Hypothalamus (tissue), 51 donors: ENCODE measurements around the gene GABRG3.

Experiments
- DNase-seq, 51 donors: peaks; one replicate each; lab custom pipeline; 2025; lab: John Stamatoyannopoulos, UW

The GABRG3 gene

GRCh38 chr15:27392163-27392562, 421.2 kb downstream of the GABRG3 start:
- DNase-seq, result no peak

GRCh38 chr15:27396521-27396920, 425.5 kb downstream of the GABRG3 start:
- no peak for DNase-seq

DNA sequence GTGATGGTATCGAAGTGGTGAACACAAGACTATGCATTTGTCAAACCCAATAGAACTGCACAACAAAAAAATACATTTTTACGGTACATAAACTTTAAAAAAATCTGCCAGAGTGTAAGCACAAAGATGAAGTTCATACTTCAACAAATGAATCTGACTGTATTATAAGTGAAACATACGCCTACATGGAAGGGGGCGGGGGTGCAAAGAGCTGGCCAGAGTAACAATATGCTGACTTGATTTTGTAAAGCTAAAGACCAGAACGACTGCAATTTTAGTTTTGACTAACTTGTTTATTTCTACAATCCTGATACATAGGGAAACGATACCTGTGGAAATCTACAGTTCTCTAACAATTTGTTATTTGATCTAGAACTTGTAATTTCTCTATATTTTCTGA, 426.0 kb downstream of the GABRG3 start:
- DNase-seq, result no peak

- no peak for DNase-seq
These were observed 427.7 kb downstream of the GABRG3 start for GRCh38 chr15:27398631-27399161.

GRCh38 chr15:27399241-27399640, 428.3 kb downstream of the GABRG3 start:
- peak in 1 of 51 donors; percentile 38 for DNase-seq

DNA sequence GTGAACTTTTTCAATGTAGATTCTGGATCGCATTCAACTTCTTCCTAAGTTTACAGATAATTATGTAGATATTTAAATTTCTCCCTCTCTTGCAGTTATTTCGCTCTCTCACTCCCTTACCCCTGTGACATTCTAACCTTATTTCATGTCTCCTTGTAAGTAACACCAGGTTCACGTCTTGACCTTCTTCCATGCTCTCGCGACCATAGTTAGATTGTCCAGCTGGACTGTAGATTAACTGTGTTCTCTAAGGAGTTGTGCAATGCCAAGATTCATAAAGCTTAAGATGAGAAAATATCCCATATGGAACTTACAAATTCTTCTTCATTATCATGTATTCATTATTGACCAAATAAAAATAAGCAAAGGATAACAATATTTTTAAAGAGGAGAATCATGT, 430.5 kb downstream of the GABRG3 start:
- no peak for DNase-seq

GRCh38 chr15:27408428-27408827, 437.4 kb downstream of the GABRG3 start:
- DNase-seq, result no peak

- no peak for DNase-seq
These were observed 440.1 kb downstream of the GABRG3 start for GRCh38 chr15:27410996-27411605.

DNA sequence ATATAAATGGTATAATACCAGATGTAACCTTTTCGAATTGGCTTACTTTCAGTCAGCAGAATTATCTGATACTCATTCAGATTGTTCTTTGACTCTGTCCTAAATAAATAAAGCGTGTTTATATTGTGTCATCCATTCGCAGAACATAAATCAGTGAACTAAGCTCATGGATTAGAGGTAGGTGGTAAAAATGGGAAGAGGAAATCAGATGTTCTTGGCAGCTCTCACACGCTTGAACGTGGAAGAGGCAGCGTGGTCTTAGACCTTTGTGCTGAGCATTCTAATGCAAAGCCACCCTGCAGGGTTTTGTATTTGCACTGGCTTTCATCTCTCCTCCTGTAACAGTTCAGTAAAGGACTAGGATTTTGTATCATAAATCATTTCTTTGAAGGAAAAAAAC, 441.4 kb downstream of the GABRG3 start:
- DNase-seq, result no peak

GRCh38 chr15:27414168-27414870, 443.3 kb downstream of the GABRG3 start:
- DNase-seq, result no peak

DNA sequence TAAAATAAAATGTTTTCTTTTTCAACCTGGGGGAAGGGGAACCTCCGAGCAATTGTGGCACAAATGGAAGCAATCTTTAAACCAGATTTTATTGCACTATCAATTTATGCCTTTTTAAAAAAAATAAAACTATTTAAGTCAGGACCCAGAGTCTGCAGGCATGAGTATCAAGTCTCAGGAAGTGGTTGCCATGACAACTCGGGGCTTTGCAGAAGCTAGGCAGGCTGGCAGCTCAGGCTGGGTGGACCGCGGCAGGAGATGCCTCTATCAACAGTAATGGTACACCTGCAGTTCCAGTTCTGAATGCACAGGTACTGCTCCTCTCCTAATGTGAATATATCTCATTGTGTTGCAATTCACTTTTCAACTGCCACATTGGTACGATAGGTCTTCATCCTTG, 447.7 kb downstream of the GABRG3 start:
- peak in 25 of 51 donors; percentile 1 to 70 (median 31) for DNase-seq

- no peak for DNase-seq
These were observed 452.0 kb downstream of the GABRG3 start for GRCh38 chr15:27422997-27423396.

DNA sequence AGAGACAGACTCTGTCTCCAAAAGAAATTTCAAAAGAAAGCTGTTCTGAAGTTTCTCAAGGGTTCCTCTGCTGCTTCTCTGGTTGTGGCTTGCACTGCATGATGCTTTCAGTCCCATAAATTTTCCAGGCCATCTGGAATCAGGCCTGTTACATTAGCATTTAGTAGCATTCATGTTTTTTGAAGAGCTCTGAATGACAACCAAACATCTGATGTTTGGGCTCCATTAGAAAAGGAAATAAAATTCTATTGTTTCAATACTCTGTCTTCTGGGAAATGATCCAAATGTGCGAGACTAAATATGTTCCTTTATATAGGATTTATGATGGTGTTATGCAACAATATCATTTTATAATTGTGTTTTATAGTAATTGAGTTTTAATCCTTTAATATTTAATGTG, 455.8 kb downstream of the GABRG3 start:
- no peak for DNase-seq

DNA sequence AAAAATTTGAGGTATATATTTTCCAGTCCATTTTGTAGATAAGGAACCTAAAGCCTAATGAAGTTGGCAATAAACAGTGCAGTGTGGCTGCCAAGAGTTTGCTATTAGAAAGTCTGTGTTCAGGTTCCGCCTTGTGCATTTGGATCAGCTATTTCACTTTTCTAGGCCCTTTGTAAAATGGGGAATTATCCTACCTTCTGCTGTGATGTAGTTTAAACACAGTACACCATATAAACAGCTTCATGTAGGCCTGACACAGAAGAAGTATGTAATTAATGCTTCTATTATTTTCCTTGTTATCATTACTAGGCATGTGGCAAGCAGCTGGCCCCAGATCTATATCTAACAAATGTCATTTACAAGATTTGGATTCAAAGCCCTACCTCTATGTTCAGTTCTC, 456.3 kb downstream of the GABRG3 start:
- no peak for DNase-seq

DNA sequence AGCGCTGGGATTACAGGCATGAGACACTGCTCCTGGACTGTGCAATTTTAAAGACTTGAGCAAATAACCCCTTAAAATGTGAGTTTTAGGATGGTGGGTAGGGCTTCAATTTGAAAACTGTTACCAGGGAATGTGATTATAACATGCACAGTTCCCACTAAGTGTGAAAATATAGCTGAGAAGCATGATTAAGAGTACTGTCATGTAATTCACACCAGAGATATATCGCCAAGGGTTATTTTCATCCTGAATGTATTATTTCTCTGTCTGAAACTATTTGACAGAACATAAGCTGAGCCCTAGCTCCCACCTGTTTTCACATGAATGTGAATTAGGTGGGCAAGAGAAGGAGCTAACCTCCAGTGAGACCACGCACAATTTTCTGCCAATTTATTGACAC, 457.2 kb downstream of the GABRG3 start:
- DNase-seq, result no peak

DNA sequence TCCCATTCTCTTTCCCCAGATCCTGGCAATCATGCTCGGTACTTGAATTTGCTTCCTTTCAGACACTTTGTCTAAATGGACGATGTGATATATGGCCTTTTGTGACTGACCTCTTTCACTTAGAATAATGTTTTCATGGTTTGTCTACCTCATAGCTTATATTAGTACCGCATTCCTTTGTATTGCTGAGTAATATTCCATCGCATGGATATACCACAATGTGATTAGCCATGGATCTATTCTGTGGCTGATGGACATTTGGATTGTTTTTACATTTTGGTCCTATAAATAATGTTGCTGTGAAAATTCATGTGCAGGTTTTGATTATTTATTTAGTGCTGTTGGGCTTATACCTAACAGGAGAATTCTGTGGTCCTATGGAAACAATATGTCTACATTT, 458.6 kb downstream of the GABRG3 start:
- no peak for DNase-seq

GRCh38 chr15:27433604-27434003, 462.6 kb downstream of the GABRG3 start:
- no peak for DNase-seq

- DNase-seq, result peak in 2 of 51 donors; percentile 26 to 46
These were observed 467.7 kb downstream of the GABRG3 start for GRCh38 chr15:27438403-27439375.

DNA sequence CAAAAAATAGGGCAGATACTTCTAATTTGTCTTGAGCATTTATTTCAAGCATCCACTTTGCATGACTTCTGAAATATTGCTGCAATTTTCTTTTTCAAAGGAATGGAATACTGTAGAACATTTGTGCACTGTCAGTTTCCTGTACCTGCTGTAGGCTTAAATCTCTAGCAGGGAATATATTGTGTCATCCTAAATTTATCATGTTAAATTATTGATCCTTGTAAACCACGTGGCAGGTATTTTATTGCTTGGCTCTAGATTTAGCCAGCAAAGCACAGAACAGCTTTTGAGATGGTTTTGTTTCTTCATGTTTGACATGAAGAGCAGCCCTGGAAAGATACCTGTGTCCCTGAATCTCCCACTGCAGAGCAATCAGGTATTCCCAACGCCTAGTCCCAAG, 470.1 kb downstream of the GABRG3 start:
- no peak for DNase-seq

DNA sequence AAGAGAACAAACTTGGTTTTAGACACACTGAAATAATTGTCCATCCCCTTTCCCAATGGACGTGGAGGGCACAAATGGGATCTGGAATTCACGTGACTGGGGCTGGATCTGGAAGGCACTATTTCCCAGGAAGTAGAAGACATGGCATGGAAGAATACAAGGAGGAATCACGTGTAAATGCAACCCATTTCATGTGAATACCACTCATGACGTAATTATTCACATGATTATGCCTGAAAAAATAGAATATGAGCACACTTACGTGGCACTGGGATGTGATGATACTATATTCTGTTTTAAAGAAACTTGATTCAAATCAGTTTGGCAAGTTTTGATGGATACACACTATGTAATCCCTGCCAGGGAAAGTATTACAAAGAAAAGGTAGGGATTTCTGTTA, 477.3 kb downstream of the GABRG3 start:
- no peak for DNase-seq

DNA sequence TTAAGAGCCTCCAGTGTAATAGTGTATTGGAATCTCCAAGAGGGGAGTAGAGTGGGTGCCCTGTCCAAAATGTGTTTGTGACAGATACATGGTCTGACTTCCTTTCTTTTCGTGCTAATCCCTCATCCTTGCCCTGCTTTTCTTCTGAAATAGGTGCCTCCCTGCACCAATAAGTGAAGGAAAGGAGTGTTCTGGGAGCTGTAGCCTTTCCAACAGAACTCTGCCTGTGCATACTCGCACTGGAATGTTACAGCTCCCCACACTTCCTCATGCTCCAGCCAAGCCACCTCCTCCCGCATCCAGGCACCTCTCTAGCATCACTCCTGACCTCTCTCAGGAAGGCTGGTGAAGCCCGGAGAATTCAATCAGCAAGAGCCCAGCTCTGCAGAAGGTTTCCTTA, 478.0 kb downstream of the GABRG3 start:
- DNase-seq, result no peak
